Esophagus (tissue), 2 donors: ENCODE results near the gene RPLP2. TPM values are rescaled to one million over a fixed set of nuclear protein-coding genes. Genes with fewer than 3 reads are reported as not detected.

Experiments used
- H3K27ac ChIP-seq, 2 donors: one replicate each; pipeline ENCODE4 v1.5.1; 2013; ENCODE audit warnings: low read depth in 2 of 2, mild to moderate bottlenecking in 2 of 2, inconsistent platforms in 1 of 2, low read length in 1 of 2, moderate library complexity in 1 of 2
- H3K27me3 ChIP-seq, 2 donors: one replicate each; pipeline ENCODE4 v1.6.1; 2013; ENCODE audit warnings: low read length in 2 of 2, control low read depth in 1 of 2, mild to moderate bottlenecking in 1 of 2; ENCODE audit not compliant: insufficient read depth in 2 of 2, control insufficient read depth in 1 of 2
- H3K36me3 ChIP-seq, 2 donors: one replicate each; pipeline ENCODE4 v1.6.1; 2013; ENCODE audit warnings: low read length in 1 of 2; ENCODE audit not compliant: control insufficient read depth in 2 of 2, insufficient read depth in 2 of 2
- H3K4me1 ChIP-seq, 2 donors: one replicate each; pipeline ENCODE4 v1.6.1; 2013; ENCODE audit warnings: low read length in 1 of 2; ENCODE audit not compliant: control insufficient read depth in 2 of 2, insufficient read depth in 2 of 2
- H3K4me3 ChIP-seq, 2 donors: one replicate each; pipeline ENCODE4 v1.5.1; 2013; ENCODE audit warnings: low read length in 2 of 2, mild to moderate bottlenecking in 2 of 2, low read depth in 1 of 2, moderate library complexity in 1 of 2
- H3K9me3 ChIP-seq, 2 donors: one replicate each; pipeline ENCODE4 v1.6.1; 2013; ENCODE audit warnings: mild to moderate bottlenecking in 2 of 2, low read depth in 1 of 2, low read length in 1 of 2, moderate library complexity in 1 of 2; ENCODE audit not compliant: control insufficient read depth in 2 of 2, insufficient read depth in 1 of 2
- WGBS, 2 donors: extraction: QIAGEN DNeasy Blood & Tissue Kit; methylation state at CpG; one replicate each; pipeline ENCODE4 v1.1.7; 2013; 5-methylcytosine and 5-hydroxymethylcytosine counted together
- polyA plus RNA-seq, 2 donors: library from polyadenylated mRNA; stranded (reverse); fragments of 200-250 nt; gene quantifications; one replicate each; pipeline ENCODE4 v1.2.3, GENCODE V29; 2013
- donor health status: healthy with polysubstance abuse.
- donor health status: Bipolar disorder and iron deficiency.

The RPLP2 gene
- polyA plus RNA-seq, 2 donors, result 1,061 to 1,474 TPM

DNA sequence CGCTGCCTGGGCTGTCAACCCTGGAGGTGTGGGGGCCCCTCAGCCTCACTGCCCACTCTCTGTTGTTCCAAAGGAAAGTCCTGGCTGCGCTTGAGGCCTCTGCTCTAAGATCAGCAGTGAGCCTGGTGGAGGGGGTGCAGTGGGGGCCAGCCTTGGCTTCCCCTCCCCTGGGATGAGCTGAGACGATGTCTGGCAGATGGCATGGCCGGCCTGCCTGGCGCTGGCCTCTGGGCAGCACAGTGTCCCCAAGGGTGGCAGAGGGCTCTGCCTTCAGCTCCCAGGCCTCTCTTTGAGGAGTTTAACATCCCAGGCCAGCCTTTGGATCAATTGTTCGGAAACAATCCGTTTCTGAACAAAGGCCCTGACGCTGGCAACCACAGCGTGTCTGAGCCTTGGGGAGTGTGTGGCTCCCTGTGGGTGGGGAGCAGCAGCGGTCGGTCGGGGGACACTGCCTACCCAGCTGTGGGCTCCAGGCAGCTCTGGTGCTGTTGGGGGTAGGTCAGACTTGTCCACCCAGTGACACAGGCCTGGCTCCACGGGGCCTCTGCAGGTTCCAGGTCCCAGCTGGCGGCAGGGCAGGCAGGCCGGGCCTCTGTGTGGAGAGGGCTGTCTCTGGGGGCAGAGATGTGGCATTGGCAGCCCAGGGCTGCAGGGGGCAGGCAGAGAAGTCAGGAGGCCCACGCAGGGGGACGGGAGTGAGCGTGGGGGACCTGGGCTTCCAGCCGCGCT, 45.0 kb downstream of the RPLP2 start:
- no peak overlapping the region for H3K4me3 ChIP-seq
- H3K27ac ChIP-seq, result no peak overlapping the region
- 84 to 85% methylated on average over 19 to 20 of the region's 20 CpGs for WGBS, 2 donors
- H3K36me3 ChIP-seq, result no peaks in the 10 kb centered on the region
- no peaks in the 10 kb centered on the region for H3K9me3 ChIP-seq
- H3K27me3 ChIP-seq, result peaks cover 0 to under 1% of the 10 kb centered on the region in 2 donors
- peaks cover 9% of the 10 kb centered on the region in 2 donors for H3K4me1 ChIP-seq

DNA sequence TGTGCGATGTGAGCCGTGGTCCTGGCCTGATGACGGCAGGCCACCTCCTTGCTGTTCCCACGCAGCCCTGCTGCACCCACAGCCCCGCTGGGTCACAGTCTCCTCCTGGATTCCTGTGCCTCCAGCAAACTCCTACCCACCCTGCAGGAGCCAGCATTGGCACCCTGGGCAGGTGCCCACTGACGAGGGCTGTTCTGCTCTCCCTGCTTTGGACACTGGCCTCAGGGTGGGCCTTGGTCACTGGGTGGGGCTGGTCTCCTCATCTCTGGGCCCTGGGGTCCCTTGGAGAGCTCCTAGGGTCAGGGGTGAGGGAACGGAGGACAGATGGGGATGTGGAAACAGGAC, 45.5 kb downstream of the RPLP2 start:
- Histone ChIP-seq H3K27ac (no peak overlapping the region), H3K27me3 (no peaks in the 10 kb centered on the region), H3K4me1 (peaks cover 11 to 12% of the 10 kb centered on the region in 2 donors), H3K9me3 (no peaks in the 10 kb centered on the region), H3K36me3 (no peaks in the 10 kb centered on the region), H3K4me3 (no peak overlapping the region)
- WGBS, 2 donors, result 80 to 85% methylated on average over 7 of the region's 7 CpGs

DNA sequence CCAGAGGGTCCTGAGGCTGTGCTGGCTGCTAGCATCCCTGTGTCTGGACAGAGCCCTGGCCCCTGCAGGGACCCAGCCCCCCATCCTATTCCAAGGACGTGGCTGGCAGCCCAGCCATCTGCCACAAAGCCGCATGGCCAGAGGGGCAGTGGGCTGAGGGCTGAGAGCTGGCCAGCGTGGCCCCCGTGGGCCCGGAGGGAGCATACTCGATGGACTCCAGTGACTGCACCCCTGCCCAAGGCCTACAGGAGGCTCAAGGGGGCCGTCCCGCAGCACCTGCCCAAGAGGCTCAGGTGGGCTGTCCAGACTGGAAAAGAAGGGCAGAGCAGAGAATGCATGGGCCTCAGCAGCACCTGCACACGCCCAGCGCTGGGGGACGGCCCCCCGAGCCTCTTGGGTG, 46.0 kb downstream of the RPLP2 start:
- no peaks in the 10 kb centered on the region for H3K36me3 ChIP-seq
- H3K27ac ChIP-seq, result no peak overlapping the region
- 80 to 88% methylated on average over 12 of the region's 12 CpGs for WGBS, 2 donors
- no peaks in the 10 kb centered on the region for H3K27me3 ChIP-seq
- H3K4me3 ChIP-seq, result no peak overlapping the region
- H3K9me3 ChIP-seq, result no peaks in the 10 kb centered on the region
- peaks cover 11 to 12% of the 10 kb centered on the region in 2 donors for H3K4me1 ChIP-seq

DNA sequence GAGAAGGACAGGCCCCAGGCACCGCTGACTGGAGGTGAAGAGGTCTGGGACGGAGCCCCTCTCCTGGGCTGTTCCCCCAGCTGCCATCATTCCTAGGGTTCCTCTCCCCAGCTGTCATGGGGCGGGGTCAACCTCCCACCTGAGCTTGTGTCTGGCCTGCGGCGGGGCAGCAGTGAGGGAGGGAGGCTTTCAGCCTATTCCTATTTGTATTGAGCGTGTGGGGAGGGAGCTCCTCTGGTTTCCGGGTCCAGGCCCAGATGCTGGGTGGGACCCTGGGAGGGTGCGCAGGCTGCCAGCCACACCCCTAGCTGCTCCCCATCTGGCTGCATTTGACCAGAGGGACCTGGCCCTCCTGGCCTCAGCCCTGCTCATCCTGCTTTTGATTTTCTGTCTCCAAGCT, 46.6 kb downstream of the RPLP2 start:
- no peaks in the 10 kb centered on the region for H3K9me3 ChIP-seq
- H3K27ac ChIP-seq, result no peak overlapping the region
- no peaks in the 10 kb centered on the region for H3K27me3 ChIP-seq
- peaks cover 11 to 12% of the 10 kb centered on the region in 2 donors for H3K4me1 ChIP-seq
- no peaks in the 10 kb centered on the region for H3K36me3 ChIP-seq
- WGBS, 2 donors, result 76 to 88% methylated on average over 6 to 8 of the region's 8 CpGs
- no peak overlapping the region for H3K4me3 ChIP-seq

DNA sequence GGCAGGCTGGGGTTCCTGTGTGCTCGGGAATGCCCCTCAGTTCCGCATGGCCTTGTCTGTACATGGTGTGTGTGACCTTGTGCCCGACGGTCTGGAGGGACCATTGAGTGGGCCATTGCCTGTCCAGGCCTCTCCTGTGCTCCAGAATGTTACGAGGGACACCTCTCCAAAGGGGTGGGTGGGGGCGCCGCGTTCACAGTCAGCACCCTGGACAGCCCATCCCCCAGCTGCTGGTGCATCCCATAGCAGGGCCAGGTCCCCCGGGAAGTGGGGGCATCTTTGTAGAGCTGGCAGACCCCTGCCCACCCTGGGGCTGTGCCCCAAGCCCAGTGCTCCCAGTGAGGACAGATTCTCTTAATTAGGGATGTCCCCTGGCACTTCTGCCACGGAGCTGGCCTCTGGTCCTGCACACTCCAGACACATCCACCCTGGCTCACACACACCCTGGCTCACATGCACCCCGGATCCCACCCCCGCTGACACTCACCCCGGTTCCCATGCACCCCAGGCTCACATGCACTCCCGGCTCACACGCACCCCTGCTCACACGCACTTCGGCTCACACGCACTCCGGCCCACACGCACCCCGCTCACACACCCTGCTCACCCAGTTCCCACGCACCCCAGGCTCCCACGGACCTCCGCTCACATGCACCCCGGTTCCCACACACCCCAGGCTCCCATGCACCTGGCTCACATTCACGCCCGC, 48.4 kb downstream of the RPLP2 start:
- no peaks in the 10 kb centered on the region for H3K27me3 ChIP-seq
- peaks cover 12 to 13% of the 10 kb centered on the region in 2 donors for H3K4me1 ChIP-seq
- H3K36me3 ChIP-seq, result no peaks in the 10 kb centered on the region
- H3K9me3 ChIP-seq, result no peaks in the 10 kb centered on the region
- WGBS, 2 donors, result 80 to 84% methylated on average over 27 of the region's 27 CpGs
- no peak overlapping the region for H3K4me3 ChIP-seq
- no peak overlapping the region for H3K27ac ChIP-seq

DNA sequence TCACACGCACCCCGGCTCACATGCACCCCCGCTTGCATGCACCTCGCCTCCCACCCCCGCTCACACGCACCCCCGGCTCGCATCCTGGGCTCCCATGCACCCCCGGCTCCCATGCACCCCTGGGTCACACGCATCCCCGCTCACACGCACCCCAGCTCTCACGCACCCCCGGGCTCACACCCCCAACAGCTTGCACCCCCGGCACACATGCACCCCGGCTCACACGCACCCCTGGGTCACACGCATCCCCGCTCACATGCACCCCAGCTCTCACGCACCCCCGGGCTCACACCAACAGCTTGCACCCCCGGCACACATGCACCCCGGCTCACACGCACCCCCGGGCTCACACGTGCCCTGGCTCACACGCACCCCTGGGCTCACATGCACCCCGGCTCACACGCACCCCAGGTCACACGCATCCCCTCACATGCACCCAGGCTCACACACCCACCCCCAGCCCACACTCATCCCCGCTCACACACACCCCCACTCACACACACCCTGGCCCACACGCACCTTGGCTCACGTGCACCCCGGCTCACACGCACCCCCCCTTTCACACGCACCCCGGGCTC, 49.1 kb downstream of the RPLP2 start:
- Histone ChIP-seq H3K27me3 (no peaks in the 10 kb centered on the region), H3K4me1 (peaks cover 12 to 13% of the 10 kb centered on the region in 2 donors), H3K27ac (no peak overlapping the region), H3K4me3 (no peak overlapping the region), H3K9me3 (no peaks in the 10 kb centered on the region), H3K36me3 (no peaks in the 10 kb centered on the region)
- 71 to 80% methylated on average over 34 to 37 of the region's 37 CpGs for WGBS, 2 donors

DNA sequence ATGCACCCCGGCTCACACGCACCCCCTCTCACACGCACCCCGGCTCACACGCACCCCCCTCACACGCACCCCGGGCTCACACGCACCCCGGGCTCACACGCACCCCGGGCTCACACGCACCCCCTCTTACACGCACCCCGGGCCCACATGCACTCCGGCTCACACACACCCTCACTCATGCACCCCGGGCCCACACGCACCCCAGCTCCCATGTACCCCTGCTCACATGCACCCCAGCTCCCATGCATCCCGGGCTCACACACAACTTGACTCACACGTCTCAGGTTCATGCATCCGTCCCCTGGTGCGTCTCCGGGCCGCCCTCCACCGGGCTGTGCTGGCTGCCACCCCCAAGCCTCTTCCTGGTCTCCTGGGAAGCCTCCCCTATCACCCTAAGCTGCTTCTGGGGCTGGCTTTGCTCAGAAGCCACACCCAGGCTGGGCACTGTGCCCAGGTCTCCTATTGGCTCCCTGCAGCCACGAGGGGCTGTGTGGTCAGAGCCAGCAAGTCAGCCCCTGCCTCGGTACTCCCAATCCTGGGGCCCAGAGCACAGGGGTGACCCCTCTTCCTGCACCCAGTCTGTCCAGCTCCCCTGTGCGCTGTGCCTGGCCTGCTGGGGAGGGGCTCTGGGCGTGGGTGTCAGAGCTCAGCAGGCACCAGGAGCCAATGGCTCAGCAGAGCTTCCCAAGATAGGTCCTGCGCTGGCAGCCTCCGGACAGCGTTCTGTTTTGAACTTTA, 49.8 kb downstream of the RPLP2 start:
- WGBS, 2 donors, result 39 to 49% methylated on average over 27 to 31 of the region's 31 CpGs
- Histone ChIP-seq H3K27me3 (no peaks in the 10 kb centered on the region), H3K9me3 (no peaks in the 10 kb centered on the region), H3K4me1 (peaks cover 12 to 13% of the 10 kb centered on the region in 2 donors), H3K36me3 (no peaks in the 10 kb centered on the region), H3K27ac (peak overlapping the region in 1 of 2 donors; percentile 9), H3K4me3 (peak overlapping the region in 1 of 2 donors; percentile 10)

DNA sequence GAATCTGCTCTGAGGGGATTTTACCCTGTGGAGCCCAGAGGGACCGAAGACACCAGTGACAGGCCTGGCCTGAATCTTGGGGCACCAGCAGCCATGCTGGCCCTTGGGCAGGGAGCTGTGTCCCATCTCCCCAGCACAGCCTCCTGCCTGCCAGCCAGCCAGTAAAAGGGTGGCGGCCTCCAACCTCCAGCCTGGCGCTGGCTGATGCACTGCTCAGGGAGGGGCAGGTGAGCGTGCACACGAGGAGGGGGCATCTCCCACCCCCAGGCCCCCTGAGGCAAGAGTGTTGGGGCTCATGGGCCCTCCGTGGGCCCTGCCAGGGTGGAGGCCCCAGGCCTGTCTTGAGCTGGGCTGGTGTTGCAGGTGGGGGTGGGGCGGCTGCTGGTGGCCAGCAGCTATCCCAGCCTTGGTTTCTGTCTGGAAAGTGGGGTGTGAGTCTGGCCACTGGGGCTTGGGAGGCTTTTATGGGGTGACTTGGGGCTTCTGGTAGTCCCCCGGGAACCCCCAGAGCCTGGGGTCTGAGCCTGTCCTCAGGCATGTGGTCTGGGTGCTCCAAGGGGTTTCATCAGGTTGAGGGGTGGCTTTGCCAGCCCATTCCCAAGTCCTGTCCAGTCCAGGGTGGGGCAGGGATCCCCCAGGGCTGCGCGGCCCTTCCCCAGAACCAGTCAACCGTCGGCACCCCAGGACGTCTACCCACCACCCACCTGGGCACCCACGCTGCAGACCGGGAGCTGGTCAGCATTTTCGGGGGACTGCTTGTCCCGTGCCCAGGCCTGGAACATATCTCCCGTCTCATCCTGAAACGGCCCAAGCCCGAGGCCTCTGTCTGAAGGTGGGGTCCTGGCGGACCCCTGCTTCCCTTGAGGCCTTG, 50.7 kb downstream of the RPLP2 start:
- H3K9me3 ChIP-seq, result no peaks in the 10 kb centered on the region
- no peaks in the 10 kb centered on the region for H3K27me3 ChIP-seq
- H3K36me3 ChIP-seq, result no peaks in the 10 kb centered on the region
- no peak overlapping the region for H3K27ac ChIP-seq
- H3K4me1 ChIP-seq, result peaks cover 12 to 13% of the 10 kb centered on the region in 2 donors
- 76 to 81% methylated on average over 21 of the region's 21 CpGs for WGBS, 2 donors
- no peak overlapping the region for H3K4me3 ChIP-seq

DNA sequence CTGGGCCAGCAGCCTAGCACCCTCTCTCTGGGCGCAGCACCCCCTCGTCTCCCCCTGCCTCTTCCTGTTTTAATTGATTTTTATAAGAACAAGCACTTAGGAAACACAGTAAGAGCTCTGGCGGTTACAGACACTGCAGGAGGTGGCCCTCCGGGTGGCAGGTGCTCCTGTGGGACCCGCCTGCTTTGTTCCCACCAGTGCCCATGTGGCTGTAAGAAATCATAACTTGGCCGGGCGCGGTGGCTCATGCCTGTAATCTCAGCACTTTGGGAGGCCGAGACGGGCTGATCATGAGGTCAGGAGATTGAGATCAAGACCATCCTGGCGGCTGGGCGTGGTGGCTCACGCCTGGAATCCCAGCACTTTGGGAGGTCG, 51.3 kb downstream of the RPLP2 start:
- Histone ChIP-seq H3K36me3 (peaks cover 0 to 2% of the 10 kb centered on the region in 2 donors), H3K9me3 (no peaks in the 10 kb centered on the region), H3K4me3 (no peak overlapping the region), H3K27ac (no peak overlapping the region), H3K4me1 (peaks cover 12 to 13% of the 10 kb centered on the region in 2 donors), H3K27me3 (no peaks in the 10 kb centered on the region)
- 83 to 92% methylated on average over 14 of the region's 14 CpGs for WGBS, 2 donors
